Measurements from ENCODE around the gene LARP4B.

DNA sequence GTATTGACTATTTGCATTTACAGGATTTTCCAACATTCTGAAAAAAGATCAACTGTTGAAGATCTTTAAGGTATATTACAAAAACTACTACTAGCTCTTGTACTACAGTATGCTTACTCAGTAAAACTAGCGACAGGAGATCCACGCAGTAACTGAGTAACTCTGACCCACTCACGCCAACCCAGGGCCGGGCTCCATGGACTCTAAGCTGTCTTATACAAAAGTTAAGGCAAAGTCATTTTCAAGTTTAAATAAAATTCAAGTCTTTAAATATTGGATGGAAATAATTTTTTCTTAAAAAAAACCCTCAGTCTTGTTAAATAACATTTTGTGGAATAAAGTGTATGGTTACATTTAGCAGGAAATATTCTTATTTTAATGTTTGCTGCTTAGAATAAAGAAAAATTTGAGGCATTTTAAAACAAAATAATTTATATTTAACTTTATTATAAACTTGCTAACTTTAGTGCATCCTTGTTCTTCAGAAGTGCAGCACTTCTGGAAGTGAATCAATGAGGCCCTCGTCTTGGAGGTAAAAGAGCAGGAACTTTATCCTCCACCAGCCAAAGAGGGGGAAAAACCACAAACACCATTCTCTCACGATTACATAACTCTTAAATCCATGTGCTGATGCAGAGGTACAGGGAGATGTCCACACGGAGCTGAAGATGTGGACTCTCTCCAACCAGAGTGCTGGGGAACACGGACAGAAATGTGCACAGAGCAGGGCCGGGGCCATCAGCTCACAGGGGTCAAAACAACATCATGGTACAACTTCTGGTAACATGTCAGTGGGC lies 119.9 kb downstream of the LARP4B start:
- TF ChIP-seq SIN3A (IDR thresholded peaks at IDR 0.05; ENCODE audit: low read depth), result no peak
- no peak for TF ChIP-seq CTCF (IDR thresholded peaks at IDR 0.05 in 2 of 3, conservative IDR thresholded peaks at IDR 0.05 in 1 of 3; ENCODE audit: borderline replicate concordance in 1 of 3, insufficient read depth in 1 of 3, low read depth in 2 of 3, low read length in 2 of 3)
- no peak for TF ChIP-seq REST (IDR thresholded peaks at IDR 0.05; ENCODE audit: low read depth)
- TF ChIP-seq SP1 (IDR thresholded peaks at IDR 0.05; ENCODE audit: low read depth), result no peak
- TF ChIP-seq POLR2AphosphoS5 (IDR thresholded peaks at IDR 0.05; ENCODE audit: low read depth, low read length), result no peak
- no peak for TF ChIP-seq POLR2A (IDR thresholded peaks at IDR 0.05; ENCODE audit: borderline replicate concordance, extremely low read depth, insufficient read depth, insufficient read length)
- TF ChIP-seq EZH2 (IDR thresholded peaks at IDR 0.05), result no peak
- TF ChIP-seq ELF1 (IDR thresholded peaks at IDR 0.05; ENCODE audit: borderline replicate concordance, low read depth), result no peak
- TF ChIP-seq ZBTB33 (IDR thresholded peaks at IDR 0.05; ENCODE audit: extremely low read depth, insufficient replicate concordance, low read length), result no peak
- TF ChIP-seq, protein P1, sequence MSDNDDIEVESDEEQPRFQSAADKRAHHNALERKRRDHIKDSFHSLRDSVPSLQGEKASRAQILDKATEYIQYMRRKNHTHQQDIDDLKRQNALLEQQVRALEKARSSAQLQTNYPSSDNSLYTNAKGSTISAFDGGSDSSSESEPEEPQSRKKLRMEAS (IDR thresholded peaks at IDR 0.05), result no peak

Measured in HCT116 (cell line).